Large intestine (tissue), 3 donors: Measurements from ENCODE around the gene ZNF225. TPM values are rescaled to one million over a fixed set of nuclear protein-coding genes. Genes with fewer than 3 reads are reported as not detected.
"Not testable (repeated sequence)": the region's sequence is repeated elsewhere in the genome, so short reads cannot be mapped to it uniquely, and the experiment has no call there.

Source experiments
- DNase-seq, 2 donors: peaks; one replicate each; pipeline versions ENCODE4 v3.0.0 to v3.0.0-alpha.2; 2013
- H3K27ac ChIP-seq: one replicate; pipeline ENCODE4 v1.5.1; 2013; ENCODE audit warnings: low read length
- H3K27me3 ChIP-seq: 2 replicates; pipeline ENCODE4 v1.6.1; 2013; ENCODE audit warnings: low read length; ENCODE audit not compliant: control insufficient read depth, insufficient read depth
- H3K36me3 ChIP-seq: 2 replicates; pipeline ENCODE4 v1.6.1; 2013; ENCODE audit warnings: low read length; ENCODE audit not compliant: control insufficient read depth, insufficient read depth
- H3K4me1 ChIP-seq: one replicate; pipeline ENCODE4 v1.6.1; 2013; ENCODE audit warnings: low read length; ENCODE audit not compliant: control insufficient read depth, insufficient read depth
- H3K4me3 ChIP-seq: one replicate; pipeline ENCODE4 v1.5.1; 2013; ENCODE audit warnings: low read length
- H3K9me3 ChIP-seq: one replicate; pipeline ENCODE4 v1.6.1; 2013; ENCODE audit warnings: mild to moderate bottlenecking, low read depth, low read length, moderate library complexity; ENCODE audit not compliant: control insufficient read depth
- WGBS: methylation state at CpG from one replicate; pipeline ENCODE4 v1.1.5; 2013; ENCODE audit warnings: low lambda C conversion rate; ENCODE audit not compliant: insufficient coverage; 5-methylcytosine and 5-hydroxymethylcytosine counted together
- polyA plus RNA-seq: library from polyadenylated mRNA; unstranded; fragments of 120-200 nt; gene quantifications from one replicate; pipeline ENCODE4 v1.2.1, GENCODE V29; 2013

The ZNF225 gene
- polyA plus RNA-seq, 1 donor: 6.8 TPM

DNA sequence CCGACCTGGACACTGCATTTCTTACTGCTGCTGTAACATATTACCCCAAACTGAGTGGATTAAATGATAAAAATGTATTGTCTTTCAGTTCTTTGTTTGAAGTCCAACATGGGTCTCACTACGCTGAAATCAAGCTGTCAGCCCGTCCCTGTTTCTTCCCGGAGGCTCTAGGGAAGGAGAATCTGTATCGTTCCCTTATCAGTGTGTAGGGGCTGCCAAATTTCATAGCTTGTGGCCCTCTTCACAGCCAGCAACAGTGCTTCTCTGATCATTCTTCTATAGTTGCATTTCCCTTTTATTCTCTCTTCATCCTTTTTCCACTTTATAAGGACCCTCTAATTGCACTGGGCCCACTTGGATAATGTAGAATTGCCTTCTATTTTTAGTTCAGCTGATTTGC, 38.3 kb downstream of the ZNF225 start:
- H3K27me3 ChIP-seq: no peaks in the 10 kb centered on the region
- H3K27ac ChIP-seq: no peak overlapping the region
- no peak overlapping the region for H3K4me3 ChIP-seq
- DNase-seq: no peak
- peaks cover 4% of the 10 kb centered on the region for H3K9me3 ChIP-seq
- no CpG with 5 or more reads among the region's 5 CpGs for WGBS
- H3K4me1 ChIP-seq: no peaks in the 10 kb centered on the region
- H3K36me3 ChIP-seq: peaks cover 57% of the 10 kb centered on the region

DNA sequence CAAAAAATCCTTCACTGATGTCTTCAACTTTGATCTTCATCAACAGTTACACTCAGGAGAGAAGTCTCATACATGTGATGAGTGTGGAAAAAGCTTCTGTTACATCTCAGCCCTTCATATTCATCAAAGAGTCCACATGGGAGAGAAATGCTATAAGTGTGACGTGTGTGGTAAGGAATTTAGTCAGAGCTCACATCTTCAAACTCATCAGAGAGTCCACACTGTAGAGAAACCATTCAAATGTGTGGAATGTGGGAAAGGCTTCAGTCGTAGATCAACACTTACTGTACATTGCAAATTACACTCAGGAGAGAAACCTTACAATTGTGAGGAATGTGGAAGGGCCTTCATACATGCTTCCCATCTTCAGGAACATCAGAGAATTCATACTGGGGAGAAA, 43.3 kb downstream of the ZNF225 start:
- Histone ChIP-seq H3K4me1 (no peaks in the 10 kb centered on the region), H3K27me3 (no peaks in the 10 kb centered on the region), H3K4me3 (no peak overlapping the region), H3K36me3 (peaks cover 38% of the 10 kb centered on the region), H3K27ac (no peak overlapping the region), H3K9me3 (peaks cover 15% of the 10 kb centered on the region)
- DNase-seq: no peak
- WGBS: no CpG with 5 or more reads among the region's 2 CpGs

DNA sequence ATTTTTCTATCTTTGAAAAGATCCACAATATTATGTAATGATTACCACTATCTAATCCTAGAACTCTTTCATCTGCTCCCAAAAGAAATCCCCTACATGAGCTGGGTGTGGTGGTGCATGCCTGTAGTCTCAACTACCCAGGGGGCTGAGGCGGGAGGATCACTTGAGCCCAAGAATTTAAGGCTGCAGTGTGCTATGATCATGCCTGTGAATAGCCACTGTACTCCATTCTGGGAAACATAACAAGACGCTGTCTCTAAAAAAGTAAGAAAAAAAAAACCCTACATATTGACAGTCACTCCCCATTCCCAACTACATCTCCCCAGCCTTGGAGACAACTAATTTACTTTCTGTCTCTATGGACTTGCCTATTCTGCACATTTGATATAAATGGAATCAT, 50.6 kb downstream of the ZNF225 start:
- WGBS: 80% methylated on average over 1 of the region's 2 CpGs
- Histone ChIP-seq H3K36me3 (peaks cover 17% of the 10 kb centered on the region), H3K4me3 (no peak overlapping the region), H3K4me1 (no peaks in the 10 kb centered on the region), H3K27me3 (no peaks in the 10 kb centered on the region), H3K9me3 (peaks cover 9% of the 10 kb centered on the region), H3K27ac (no peak overlapping the region)
- no peak for DNase-seq

GRCh38 chr19:44164327-44164672, 51.1 kb downstream of the ZNF225 start:
- Histone ChIP-seq H3K4me3 (peak overlapping the region; percentile 56), H3K9me3 (peaks cover 9% of the 10 kb centered on the region), H3K27me3 (no peaks in the 10 kb centered on the region), H3K36me3 (peaks cover 20% of the 10 kb centered on the region), H3K27ac (peak overlapping the region; percentile 76), H3K4me1 (no peaks in the 10 kb centered on the region)
- DNase-seq: no peak
- WGBS: no CpG with 5 or more reads among the region's 3 CpGs

DNA sequence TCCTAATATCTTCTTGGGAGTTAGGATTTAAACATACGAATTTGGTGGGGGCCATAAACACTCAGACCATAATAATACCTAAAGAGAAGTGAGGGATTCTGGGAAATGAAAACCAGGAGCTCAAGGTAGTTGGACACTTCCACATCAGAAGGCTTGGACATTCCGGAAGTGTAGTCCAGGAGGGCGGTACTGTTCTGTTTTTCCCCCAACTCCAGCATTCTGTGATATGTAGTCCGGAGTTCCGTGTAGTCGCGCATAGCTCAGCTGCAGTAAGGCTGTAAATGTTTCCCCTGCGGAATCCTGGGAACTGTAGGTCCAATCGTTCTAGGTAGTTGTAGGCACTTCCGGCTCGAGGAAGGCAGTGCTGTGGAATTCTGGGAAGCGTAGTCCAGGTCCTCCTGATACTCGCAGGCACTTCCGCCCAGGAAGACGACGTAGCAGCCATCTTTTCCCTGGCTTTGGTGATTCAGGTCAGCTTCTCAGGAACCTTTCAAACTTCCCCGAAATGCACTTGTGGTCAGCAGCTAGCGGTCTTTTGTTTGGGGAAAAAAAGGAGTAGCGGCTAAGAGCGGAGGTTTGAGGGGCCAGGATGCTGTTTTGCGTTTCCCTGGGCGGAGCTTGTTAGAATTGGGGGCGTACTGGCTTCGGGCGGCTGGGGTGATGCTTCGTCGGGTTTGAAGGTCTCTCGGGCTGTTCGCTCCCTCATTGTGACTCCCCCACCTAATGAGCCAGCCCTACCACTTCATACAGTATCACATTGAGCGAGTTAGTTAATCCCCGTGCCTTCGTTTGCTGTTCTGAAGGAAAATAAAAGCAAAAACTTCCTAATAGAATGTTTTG, 51.7 kb downstream of the ZNF225 start, which contains the start of gene ZNF226:
TSS of gene ZNF226 (plus strand) at position 428 of the 840 bp plus-strand sequence. CDS start 4,981 bp downstream, outside the sequence.
- WGBS: no CpG with 5 or more reads among the region's 32 CpGs
- Histone ChIP-seq H3K36me3 (peaks cover 26% of the 10 kb centered on the region), H3K27me3 (no peaks in the 10 kb centered on the region), H3K4me3 (peak within 1 kb of the TSS; percentile 56), H3K4me1 (no peaks in the 10 kb centered on the region), H3K27ac (peak within 1 kb of the TSS; percentile 76), H3K9me3 (peaks cover 13% of the 10 kb centered on the region)
- peak; percentile 99 for DNase-seq

DNA sequence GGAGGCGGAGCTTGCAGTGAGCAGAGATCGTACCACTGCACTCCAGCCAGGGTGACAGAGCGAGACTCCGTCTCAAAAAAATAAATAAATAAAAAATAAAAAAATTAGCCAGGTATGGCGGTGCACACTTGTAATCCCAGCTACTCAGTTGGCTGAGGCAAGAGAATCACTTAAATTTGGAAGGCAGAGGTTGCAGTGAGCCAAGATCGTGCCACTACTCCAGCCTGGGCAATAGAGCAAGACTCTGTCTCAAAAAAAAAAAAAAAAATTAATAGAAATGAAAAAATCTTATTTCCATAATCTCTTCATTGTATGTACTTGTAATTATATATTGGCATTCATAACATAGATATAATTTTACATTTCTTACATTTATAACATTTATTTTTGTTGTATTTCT, 57.5 kb downstream of the ZNF225 start:
- H3K27ac ChIP-seq, H3K4me3 ChIP-seq, DNase-seq, H3K27me3 ChIP-seq, H3K4me1 ChIP-seq: not testable (repeated sequence)
- WGBS: no CpG with 5 or more reads among the region's 6 CpGs
- Histone ChIP-seq H3K36me3 (peaks cover 74% of the 10 kb centered on the region), H3K9me3 (peaks cover 32% of the 10 kb centered on the region)

- no peaks in the 10 kb centered on the region for H3K4me1 ChIP-seq
- peaks cover 55% of the 10 kb centered on the region for H3K36me3 ChIP-seq
- DNase-seq: no peak
- peaks cover 37% of the 10 kb centered on the region for H3K9me3 ChIP-seq
- H3K27ac ChIP-seq: no peak overlapping the region
- no peaks in the 10 kb centered on the region for H3K27me3 ChIP-seq
- no peak overlapping the region for H3K4me3 ChIP-seq
- WGBS: no CpG with 5 or more reads among the region's 3 CpGs
Observed at GRCh38 chr19:44176590-44176989, 63.4 kb downstream of the ZNF225 start.

GRCh38 chr19:44180968-44181367, 67.8 kb downstream of the ZNF225 start:
- Histone ChIP-seq H3K36me3 (peaks cover 13% of the 10 kb centered on the region), H3K9me3 (peaks cover 25% of the 10 kb centered on the region), H3K4me3 (no peak overlapping the region), H3K27me3 (no peaks in the 10 kb centered on the region), H3K27ac (no peak overlapping the region), H3K4me1 (no peaks in the 10 kb centered on the region)
- DNase-seq: no peak

GRCh38 chr19:44182145-44182544, 68.9 kb downstream of the ZNF225 start:
- no peaks in the 10 kb centered on the region for H3K4me1 ChIP-seq
- DNase-seq: no peak
- H3K27me3 ChIP-seq: no peaks in the 10 kb centered on the region
- H3K4me3 ChIP-seq: no peak overlapping the region
- H3K9me3 ChIP-seq: peaks cover 31% of the 10 kb centered on the region
- 71% methylated on average over 1 of the region's 10 CpGs for WGBS
- H3K36me3 ChIP-seq: peaks cover under 1% of the 10 kb centered on the region
- no peak overlapping the region for H3K27ac ChIP-seq
